Posterior vena cava (tissue), 2 donors: ENCODE data around the gene SPINT2. TPM values are rescaled to one million over a fixed set of nuclear protein-coding genes. Genes with fewer than 3 reads are reported as not detected.
A peak's percentile ranks its signal among the peaks of the same experiment; 100 is the strongest.
"Not testable (repeated sequence)": the region's sequence is repeated elsewhere in the genome, so short reads cannot be mapped to it uniquely, and the experiment has no call there.

ENCODE experiments used
- DNase-seq: peaks from one replicate; pipeline ENCODE4 v3.0.0-alpha.2; 2020; ENCODE audit warnings: low spot score
- intact Hi-C, 2 donors: fragments of 100-400 bp; cut with DNase I; formaldehyde crosslinking; loops; one replicate each; pipeline versions ENCODE4 v1.14.1 to v1.14.2; 2022 to 2023
- long read RNA-seq, 2 donors: library from polyadenylated mRNA; unstranded; transcript quantifications; one replicate each; pipeline ENCODE4 v2.0.0, GENCODE V29; 2020 to 2021
- total RNA-seq, 2 donors: library from RNA; stranded (reverse); fragmentation: NEBNext Ultra II Directional; extraction: Animal tissue kit (Norgen Biotek cat#: 25700); gene quantifications; one replicate each; pipeline ENCODE4 v1.2.1, GENCODE V29; 2021
- donor health status: DM: yes; HTN: yes; CAD: no.
- donor health status: DM: yes; HTN: yes; CAD: no.

The SPINT2 gene, protein sequence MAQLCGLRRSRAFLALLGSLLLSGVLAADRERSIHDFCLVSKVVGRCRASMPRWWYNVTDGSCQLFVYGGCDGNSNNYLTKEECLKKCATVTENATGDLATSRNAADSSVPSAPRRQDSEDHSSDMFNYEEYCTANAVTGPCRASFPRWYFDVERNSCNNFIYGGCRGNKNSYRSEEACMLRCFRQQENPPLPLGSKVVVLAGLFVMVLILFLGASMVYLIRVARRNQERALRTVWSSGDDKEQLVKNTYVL
- 10 to 100 TPM; 25.1 to 39.7 TPM for total RNA-seq
- long read RNA-seq, donor 1, transcript SPINT2-201 (7 exons, 1,802 nt), result major isoform, 53 of 66 reads
- long read RNA-seq, donor 1, partial matches to known transcripts, result 2 of 66 reads
- long read RNA-seq, donor 1, other reads (novel, unspliced or antisense), result 11 of 66 reads
- long read RNA-seq, donor 2, transcript SPINT2-201 (7 exons, 1,802 nt), result major isoform, 200 of 221 reads
- long read RNA-seq, donor 2, partial matches to known transcripts, result 1 of 221 reads
- long read RNA-seq, donor 2, other reads (novel, unspliced or antisense), result 16 of 221 reads

GRCh38 chr19:38264486-38265212 lies at the start of gene SPINT2:
Gene SPINT2 (plus strand): TSS chr19:38264573. CDS start chr19:38264893, 320 bp downstream.
- intact Hi-C loops, result no loop called here
- DNase-seq, result peak; percentile 83

GRCh38 chr19:38216785-38217641 lies 47.4 kb upstream of the SPINT2 start:
- no peak for DNase-seq
- intact Hi-C loops, result loop anchor here in 1 of 2 donors (10.0 kb wide), 1 partner anchor 322 kb away; no protein-coding TSS in a partner anchor

DNA sequence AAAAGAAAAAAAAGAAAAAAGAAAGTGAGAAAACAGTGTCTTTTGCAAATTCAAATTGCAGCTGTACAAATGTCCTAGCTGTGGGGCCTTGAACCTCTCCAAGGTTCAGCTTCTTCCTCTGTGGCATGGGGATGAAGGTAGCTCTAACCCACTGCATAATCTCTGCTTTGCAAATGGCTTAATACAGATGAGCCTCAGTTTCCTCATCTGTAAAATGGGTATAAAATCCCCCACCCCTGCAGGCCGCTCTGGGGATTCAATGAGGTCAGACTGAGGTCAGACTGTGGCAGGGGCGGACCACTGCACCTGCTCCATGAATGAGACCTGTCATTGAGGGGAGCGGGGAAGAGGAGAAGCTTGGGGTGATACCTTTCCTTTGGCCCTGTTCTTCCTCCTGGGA lies 46.2 kb upstream of the SPINT2 start:
- no peak for DNase-seq
- intact Hi-C loops, result loop anchor here in 1 of 2 donors (10.0 kb wide), 1 partner anchor 323 kb away; no protein-coding TSS in a partner anchor

GRCh38 chr19:38219221-38219620 lies 45.2 kb upstream of the SPINT2 start:
- intact Hi-C loops, result loop anchor here in 1 of 2 donors (10.0 kb wide), 1 partner anchor 324 kb away; no protein-coding TSS in a partner anchor
- DNase-seq, result no peak

- DNase-seq, result no peak
- intact Hi-C loops, result loop anchor here in 1 of 2 donors (10.0 kb wide), 1 partner anchor 307 kb away; no protein-coding TSS in a partner anchor
Measured at GRCh38 chr19:38221421-38221820, 43.0 kb upstream of the SPINT2 start.

DNA sequence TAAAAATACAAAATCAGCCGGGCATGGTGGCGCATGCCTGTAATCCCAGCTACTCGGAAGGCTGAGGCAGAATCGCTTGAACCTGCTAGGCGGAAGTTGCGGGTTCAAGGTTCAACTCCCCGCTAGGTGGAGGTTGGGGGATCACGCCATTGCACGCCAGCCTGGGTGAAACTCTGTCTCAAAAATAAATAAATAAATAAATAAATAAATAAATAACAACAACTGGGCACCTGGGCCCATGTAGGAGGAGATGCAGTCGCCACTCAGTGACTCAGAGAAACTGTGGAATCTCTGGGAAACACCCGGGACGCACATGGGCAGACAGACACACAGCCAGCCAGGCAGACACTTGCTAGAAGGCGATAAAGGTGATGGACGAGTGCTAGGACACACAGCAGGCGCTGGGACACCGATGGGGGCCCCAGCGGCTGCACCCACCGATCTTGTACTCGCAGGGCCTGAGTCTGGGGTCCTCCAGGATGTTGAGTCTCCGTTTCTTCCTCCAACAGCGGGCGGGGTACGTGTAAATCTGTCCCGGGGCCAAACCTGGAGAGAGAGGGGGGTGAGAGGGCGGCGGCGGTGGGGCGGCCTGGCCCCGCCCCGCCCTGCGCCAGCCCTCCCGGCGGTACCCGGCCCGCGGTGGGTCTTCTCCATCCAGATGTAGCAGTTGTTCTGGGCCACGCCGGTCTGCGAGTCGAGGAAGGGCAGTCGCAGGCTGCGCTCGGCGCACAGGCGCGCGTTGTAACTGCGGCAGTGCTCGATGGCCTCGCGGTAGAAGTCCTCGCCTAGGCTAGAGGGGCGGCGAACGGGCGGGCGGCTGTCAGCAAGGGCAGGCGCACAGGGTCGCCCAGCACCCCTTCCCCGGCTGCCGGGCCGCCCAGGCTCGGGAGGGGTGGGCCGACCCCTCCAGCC lies 42.2 kb upstream of the SPINT2 start:
- no peak for DNase-seq
- intact Hi-C loops, result loop anchor here in 1 of 2 donors (10.0 kb wide), 1 partner anchor 307 kb away; no protein-coding TSS in a partner anchor

- intact Hi-C loops, result loop anchor here in 1 of 2 donors (10.0 kb wide), 1 partner anchor 308 kb away; no protein-coding TSS in a partner anchor
- DNase-seq, result no peak
Measured at GRCh38 chr19:38223119-38223523, 41.3 kb upstream of the SPINT2 start.

DNA sequence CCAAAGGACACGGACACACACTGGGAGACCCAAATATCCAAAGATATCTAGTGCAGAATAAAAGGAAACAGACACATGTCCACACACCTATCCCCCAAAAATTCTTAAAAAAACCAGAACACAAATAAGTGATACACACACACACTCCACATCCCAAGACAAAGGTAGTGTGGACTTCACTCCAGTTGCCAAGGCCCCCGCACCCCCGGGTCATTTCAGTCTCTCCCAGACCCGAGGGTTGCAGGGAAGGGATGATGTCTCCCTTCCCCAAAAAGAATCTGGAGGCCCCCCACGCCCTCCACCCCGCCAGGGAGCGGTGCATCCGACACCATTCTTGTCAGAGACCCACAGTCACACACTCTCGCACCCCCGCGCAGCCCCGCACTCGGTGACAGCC lies 40.8 kb upstream of the SPINT2 start:
- DNase-seq, result no peak
- intact Hi-C loops, result loop anchor here in 1 of 2 donors (10.0 kb wide), 1 partner anchor 309 kb away; no protein-coding TSS in a partner anchor

- intact Hi-C loops, result loop anchor here in 1 of 2 donors (10.0 kb wide), 1 partner anchor 309 kb away; no protein-coding TSS in a partner anchor
- DNase-seq, result no peak
Measured at GRCh38 chr19:38224014-38224862, 40.1 kb upstream of the SPINT2 start, which contains the start of gene DPF1. Gene DPF1 (minus strand): TSS chr19:38224222. CDS start chr19:38224142, 80 bp downstream.

DNA sequence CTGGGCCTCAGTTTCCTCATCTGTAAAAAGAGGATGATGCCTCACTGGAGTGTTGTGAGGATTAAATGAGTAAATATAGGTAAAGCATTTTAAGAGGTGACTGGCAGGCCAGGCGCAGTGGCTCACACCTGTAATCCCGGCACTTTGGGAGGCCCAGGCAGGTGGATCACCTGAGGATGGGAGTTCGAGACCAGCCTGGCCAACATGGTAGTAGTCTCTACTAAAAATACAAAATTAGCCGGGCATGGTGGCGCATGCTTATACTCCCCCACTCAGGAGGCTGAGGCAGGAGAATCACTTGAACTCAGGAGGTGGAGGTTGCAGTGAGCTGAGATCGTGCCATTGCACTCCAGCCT lies 39.5 kb upstream of the SPINT2 start:
- intact Hi-C loops, result loop anchor here in 1 of 2 donors (10.0 kb wide), 1 partner anchor 310 kb away; no protein-coding TSS in a partner anchor
- DNase-seq, result not testable (repeated sequence)

DNA sequence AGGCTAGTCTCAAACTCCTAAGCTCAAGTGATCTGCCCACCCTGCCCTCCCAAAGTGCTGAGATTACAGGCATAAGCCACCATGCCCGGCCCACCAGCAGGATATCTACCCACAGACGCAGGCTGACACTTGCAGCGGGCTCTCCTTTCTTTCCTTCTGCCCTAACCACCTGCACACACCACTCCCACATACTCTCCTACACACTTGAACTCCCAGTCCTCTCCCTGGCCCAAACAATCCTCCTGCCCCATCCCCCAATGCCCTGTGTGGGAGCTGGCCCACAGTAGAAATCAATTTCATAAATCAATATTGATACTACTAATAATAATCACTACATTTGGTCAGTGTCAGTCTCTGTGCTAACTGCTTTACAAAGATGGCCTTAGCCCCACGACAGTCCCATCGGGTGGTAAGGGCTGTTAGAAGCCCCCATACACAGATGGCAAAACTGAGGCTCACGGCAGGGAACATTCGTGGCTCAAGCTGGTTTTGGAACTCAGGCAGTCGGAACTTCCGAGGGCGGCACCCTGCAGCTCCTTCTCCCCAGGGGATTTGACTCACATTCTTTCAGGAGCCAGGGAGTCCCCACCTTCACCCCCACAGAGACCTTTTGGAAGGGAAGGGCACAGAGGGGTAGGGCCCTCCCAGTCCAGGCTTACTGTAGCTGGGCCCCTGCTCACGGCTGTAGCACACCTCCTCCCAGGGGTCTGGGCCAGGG lies 36.9 kb upstream of the SPINT2 start:
- intact Hi-C loops, result loop anchor here in 1 of 2 donors (10.0 kb wide), 1 partner anchor 313 kb away; no protein-coding TSS in a partner anchor
- no peak for DNase-seq

- intact Hi-C loops, result loop anchor here in 1 of 2 donors (10.0 kb wide), 1 partner anchor 313 kb away; no protein-coding TSS in a partner anchor
- DNase-seq, result no peak
Measured at GRCh38 chr19:38228005-38228377, 36.4 kb upstream of the SPINT2 start.

GRCh38 chr19:38228491-38229439 lies 35.6 kb upstream of the SPINT2 start:
- intact Hi-C loops, result loop anchor here in 1 of 2 donors (10.0 kb wide), 1 partner anchor 314 kb away; no protein-coding TSS in a partner anchor
- DNase-seq, result no peak

DNA sequence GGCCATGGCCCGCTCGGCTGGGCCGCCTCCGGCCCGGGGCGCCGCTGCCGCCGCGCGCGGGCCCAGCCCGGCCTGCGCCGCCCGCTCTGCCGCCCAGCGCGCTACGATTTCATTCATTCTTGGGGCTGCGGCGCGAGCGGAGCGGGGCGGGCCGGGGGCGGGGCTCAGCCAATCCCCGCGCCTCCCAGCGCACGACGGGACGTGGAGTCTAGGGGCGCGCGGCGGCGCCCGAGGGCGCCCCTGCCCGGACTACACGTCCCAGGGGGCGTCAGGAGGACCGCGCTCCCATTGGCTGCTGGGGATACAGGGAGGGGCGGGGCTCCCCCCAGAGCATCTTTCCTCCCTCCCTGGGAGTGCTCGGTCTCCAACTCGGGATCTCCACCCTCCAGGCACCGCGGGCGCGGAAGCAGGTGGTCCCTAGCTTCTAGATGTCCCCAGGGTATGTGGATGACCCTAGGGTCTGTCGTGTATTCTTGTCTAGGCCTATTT lies 34.7 kb upstream of the SPINT2 start:
- DNase-seq, result peak; percentile 87
- intact Hi-C loops, result loop anchor here in 1 of 2 donors (10.0 kb wide), 1 partner anchor 315 kb away; no protein-coding TSS in a partner anchor
